Epidermal melanocyte (primary cell): ENCODE data around the gene HAT1.
"Not testable (repeated sequence)": the region's sequence is repeated elsewhere in the genome, so short reads cannot be mapped to it uniquely, and the experiment has no call there.

Source experiments
- DNase-seq: peaks from one replicate; pipeline ENCODE4 v3.0.0; 2011; ENCODE audit warnings: low spot score; ENCODE audit not compliant: insufficient read length

The HAT1 gene

GRCh38 chr2:171968509-171968908 is 46.2 kb downstream of the HAT1 start:
- DNase-seq, result no peak

- DNase-seq, result no peak
These were observed 50.2 kb downstream of the HAT1 start for GRCh38 chr2:171972329-171972982.

GRCh38 chr2:171979103-171979502 is 56.8 kb downstream of the HAT1 start:
- DNase-seq, result no peak

GRCh38 chr2:171983924-171984323 is 61.7 kb downstream of the HAT1 start:
- not testable (repeated sequence) for DNase-seq

- no peak for DNase-seq
These were observed 62.8 kb downstream of the HAT1 start for GRCh38 chr2:171985076-171985475.

- DNase-seq, result no peak
These were observed 64.5 kb downstream of the HAT1 start for GRCh38 chr2:171986778-171987177.

- no peak for DNase-seq
These were observed 68.8 kb downstream of the HAT1 start for GRCh38 chr2:171991027-171991426.

GRCh38 chr2:171995586-171995985 is 73.3 kb downstream of the HAT1 start:
- no peak for DNase-seq

- DNase-seq, result no peak
These were observed 73.8 kb downstream of the HAT1 start for GRCh38 chr2:171996021-171996420.

GRCh38 chr2:171997031-171997430 is 74.8 kb downstream of the HAT1 start:
- not testable (repeated sequence) for DNase-seq

- DNase-seq, result no peak
These were observed 76.9 kb downstream of the HAT1 start for GRCh38 chr2:171999161-171999560.

GRCh38 chr2:171999604-172000469 is 77.6 kb downstream of the HAT1 start, which contains the start of gene METAP1D:
TSS of gene METAP1D (plus strand) at chr2:171999953. CDS start at chr2:171999970, 17 bp downstream.
- DNase-seq, result peak; percentile 87

GRCh38 chr2:172000696-172001361 is 78.6 kb downstream of the HAT1 start:
- no peak for DNase-seq

GRCh38 chr2:172007372-172007771 is 85.1 kb downstream of the HAT1 start:
- DNase-seq, result no peak

GRCh38 chr2:172009823-172010222 is 87.6 kb downstream of the HAT1 start:
- no peak for DNase-seq

GRCh38 chr2:172011812-172012575 is 89.7 kb downstream of the HAT1 start:
- DNase-seq, result no peak

GRCh38 chr2:172012677-172013391 is 90.6 kb downstream of the HAT1 start:
- no peak for DNase-seq

- DNase-seq, result no peak
These were observed 91.1 kb downstream of the HAT1 start for GRCh38 chr2:172013396-172013795.

GRCh38 chr2:172021074-172021931 is 99.0 kb downstream of the HAT1 start:
- no peak for DNase-seq

GRCh38 chr2:172021955-172022354 is 99.7 kb downstream of the HAT1 start:
- no peak for DNase-seq
